HepG2 (cell line): ENCODE data around the gene SYCP2L.

Experiments
- ATF7 ChIP-seq, 2 experiments: fragments of 450-650 bp in 1 of 2; sonication (generic) in 1 of 2; formaldehyde crosslinking in 1 of 2; IDR thresholded peaks; 2 replicates each; pipeline versions ENCODE4 v1.4.0 to v1.6.1; 2016 to 2020; ENCODE audit warnings: antibody characterized with exemption in 1 of 2, mild to moderate bottlenecking in 1 of 2, missing genetic modification reagents in 1 of 2
- CTCF ChIP-seq: sonication (generic); formaldehyde crosslinking; IDR thresholded peaks from 2 replicates; pipeline ENCODE4 v1.5.0; 2020; ENCODE audit warnings: mild to moderate bottlenecking, missing genetic modification reagents, moderate library complexity
- EZH2 ChIP-seq: conservative IDR thresholded peaks from 2 replicates; pipeline ENCODE4 v1.6.1; 2012; ENCODE audit warnings: mild to moderate bottlenecking, low read depth, low read length, moderate library complexity
- FOXP1 ChIP-seq, 2 experiments: fragments of 450-650 bp in 1 of 2; IDR thresholded peaks; 2 replicates each; pipeline ENCODE4 v1.6.1; 2017 to 2018; ENCODE audit warnings: antibody characterized with exemption in 1 of 2
- REST ChIP-seq, 2 experiments: IDR thresholded peaks; 2 replicates each; pipeline ENCODE4 v1.6.1; 2011 to 2012; ENCODE audit warnings: low read length in 2 of 2, borderline replicate concordance in 1 of 2, low read depth in 1 of 2, mild to moderate bottlenecking in 1 of 2, moderate library complexity in 1 of 2
- USF2 ChIP-seq, 2 experiments: sonication (generic) in 1 of 2; formaldehyde crosslinking in 1 of 2; IDR thresholded peaks; 2 replicates each; pipeline versions ENCODE4 v1.5.1 to v1.6.1; 2011 to 2020; ENCODE audit warnings: borderline replicate concordance in 1 of 2, low read depth in 1 of 2, low read length in 1 of 2, mild to moderate bottlenecking in 1 of 2, missing genetic modification reagents in 1 of 2, moderate library complexity in 1 of 2
- ZBTB1 ChIP-seq: sonication (generic); formaldehyde crosslinking; IDR thresholded peaks from 2 replicates; pipeline ENCODE4 v1.4.0; 2020; ENCODE audit warnings: missing genetic modification reagents, borderline replicate concordance
- ZNF512 ChIP-seq: sonication (generic); formaldehyde crosslinking; IDR thresholded peaks from 2 replicates; pipeline ENCODE4 v1.4.0; 2020; ENCODE audit warnings: mild to moderate bottlenecking, missing genetic modification reagents

GRCh38 chr6:10877871-10878270, 9.0 kb upstream of the SYCP2L start:
- TF ChIP-seq CTCF (CRISPR knock-in tag) (no peak), ATF7 (IDR thresholded peaks at IDR 0.05) (no peak), ATF7 (CRISPR knock-in tag; IDR thresholded peaks at IDR 0.05) (no peak), ZBTB1 (CRISPR knock-in tag) (no peak), ZNF512 (no peak), FOXP1 (IDR thresholded peaks at IDR 0.05) (no peak), FOXP1 (CRISPR knock-in tag; IDR thresholded peaks at IDR 0.05) (no peak), USF2 (IDR thresholded peaks at IDR 0.05; ENCODE audit: low read depth, low read length) (no peak), USF2 (CRISPR knock-in tag; IDR thresholded peaks at IDR 0.05; ENCODE audit: borderline replicate concordance) (no peak), REST (IDR thresholded peaks at IDR 0.05; ENCODE audit: borderline replicate concordance in 1 of 2, low read depth in 1 of 2, low read length in 2 of 2) (no peak), EZH2 (no peak)
